HG03097 (cell line): ENCODE results near the gene HELZ2.

ENCODE experiments used
- ATAC-seq: cut with Tn5 transposase; IDR thresholded peaks from one replicate; pipeline ENCODE4 v1.9.1; 2021; ENCODE audit not compliant: unreplicated experiment, low FRiP score

The HELZ2 gene

DNA sequence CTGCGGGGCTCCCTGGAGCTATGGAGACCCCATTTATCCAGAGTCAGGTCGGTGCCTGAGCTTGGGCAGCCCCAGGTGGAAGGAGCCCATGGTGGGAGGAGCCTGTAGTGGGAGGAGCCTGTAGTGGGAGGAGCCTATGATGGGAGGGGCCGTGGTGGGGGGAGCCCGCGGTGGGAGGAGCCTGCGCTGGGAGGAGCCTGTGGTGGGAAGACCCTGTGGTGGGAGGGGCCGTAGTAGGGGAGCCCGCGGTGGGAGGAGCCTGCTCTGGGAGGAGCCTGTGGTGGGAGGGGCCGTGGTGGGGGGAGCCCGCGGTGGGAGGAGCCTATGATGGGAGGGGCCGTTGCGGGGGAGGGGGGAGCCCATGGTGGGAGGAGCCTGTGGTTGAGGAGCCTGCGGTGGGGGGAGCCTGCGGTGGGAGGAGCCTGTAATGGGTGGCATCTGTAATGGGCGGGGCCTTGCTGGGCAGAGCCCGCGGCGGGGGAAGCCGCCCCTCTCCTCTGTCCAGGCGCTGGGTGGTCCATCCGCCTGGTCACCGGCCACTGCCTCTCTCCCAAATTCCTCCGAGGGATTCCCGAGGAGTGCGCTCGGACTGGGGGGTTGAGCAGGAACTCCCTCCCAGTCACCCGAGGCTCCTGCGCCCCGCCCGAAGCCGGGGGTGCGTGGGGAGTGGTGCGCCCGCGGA is 20.6 kb downstream of the HELZ2 start:
- ATAC-seq = no peak

DNA sequence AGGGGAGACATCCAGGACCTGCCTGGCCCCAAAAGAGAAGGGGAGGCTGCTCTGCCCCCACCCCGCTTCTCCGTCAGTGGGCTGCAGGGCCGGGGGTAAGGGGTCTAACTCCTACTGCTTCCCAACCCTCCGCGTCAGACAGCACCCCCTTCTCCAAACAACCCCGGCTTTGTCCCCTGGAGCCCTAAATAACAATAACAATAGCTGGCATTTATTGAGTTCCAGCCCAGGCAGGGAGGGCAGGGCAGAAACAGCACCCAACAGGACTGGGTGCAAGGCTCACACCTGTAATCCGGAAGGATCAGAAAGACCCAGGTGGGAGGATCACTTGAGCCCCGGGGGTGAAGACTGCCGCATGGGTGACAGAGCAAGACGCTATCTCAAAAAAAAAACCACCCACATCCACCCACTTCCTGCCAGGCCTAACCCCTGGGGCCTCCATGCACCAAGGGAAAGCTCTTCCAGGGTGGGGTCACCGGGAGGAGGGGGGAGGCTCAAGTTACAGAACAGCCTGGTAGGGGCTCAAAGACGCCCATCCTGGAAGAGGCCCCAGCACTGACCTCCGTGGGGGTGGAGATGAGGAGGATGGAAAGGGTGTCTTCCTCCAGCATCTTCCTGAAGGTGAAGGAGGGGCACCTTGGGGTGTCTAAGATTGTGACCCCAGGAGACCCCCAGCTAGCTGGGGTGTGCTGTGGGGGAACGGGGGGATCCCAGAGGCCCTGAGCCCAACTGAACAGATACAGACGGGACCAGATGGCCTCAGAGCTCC is 21.4 kb downstream of the HELZ2 start:
- no peak for ATAC-seq

DNA sequence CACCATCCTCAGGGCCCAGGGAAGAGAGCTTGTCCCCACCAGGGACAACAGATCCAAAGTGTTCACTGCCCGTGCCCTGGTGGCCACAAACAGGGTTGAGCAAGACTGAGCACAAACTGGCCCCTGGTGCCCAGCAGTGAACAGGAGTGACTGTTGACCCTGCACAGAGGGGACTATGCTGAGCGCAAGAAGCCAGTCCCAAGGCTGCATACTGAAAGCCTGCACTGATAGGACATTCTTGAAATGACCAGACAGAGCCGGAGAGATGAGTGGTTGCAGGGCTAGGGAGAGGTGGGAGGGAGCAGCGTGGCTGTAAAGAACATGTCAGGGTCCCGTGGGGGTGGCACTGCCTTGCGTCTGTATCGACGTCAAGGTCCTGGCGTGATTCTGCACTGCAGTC is 23.0 kb downstream of the HELZ2 start:
- no peak for ATAC-seq

DNA sequence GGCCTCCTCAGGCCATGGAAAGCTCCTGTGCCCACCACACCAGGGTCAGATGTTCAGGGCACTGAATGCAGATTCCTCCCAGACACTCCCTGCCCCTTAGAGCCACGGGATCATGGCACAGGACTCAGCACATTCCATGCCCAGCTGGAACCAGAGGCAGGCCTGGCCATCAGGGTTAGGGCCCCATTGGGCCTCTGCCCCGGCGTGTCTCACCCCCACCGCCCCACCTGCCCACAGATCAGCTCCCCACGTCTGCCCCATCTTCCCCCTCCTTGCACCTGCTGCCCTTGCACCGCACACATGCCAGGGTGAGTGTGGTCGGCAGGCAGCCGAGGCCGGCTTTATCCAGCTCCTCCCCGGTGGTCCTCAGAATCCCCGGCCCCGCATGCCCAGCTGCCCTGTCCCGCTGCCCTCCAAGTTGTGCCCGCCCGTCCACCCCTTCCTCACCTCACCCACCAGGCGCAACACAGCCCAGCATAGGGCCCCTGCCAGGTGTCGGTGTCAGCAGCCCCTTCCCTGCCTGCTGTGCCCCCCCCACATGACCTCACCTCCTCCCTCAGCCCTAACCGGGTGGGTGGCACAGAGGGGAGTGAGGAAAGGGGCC is 24.3 kb downstream of the HELZ2 start:
- no peak for ATAC-seq

DNA sequence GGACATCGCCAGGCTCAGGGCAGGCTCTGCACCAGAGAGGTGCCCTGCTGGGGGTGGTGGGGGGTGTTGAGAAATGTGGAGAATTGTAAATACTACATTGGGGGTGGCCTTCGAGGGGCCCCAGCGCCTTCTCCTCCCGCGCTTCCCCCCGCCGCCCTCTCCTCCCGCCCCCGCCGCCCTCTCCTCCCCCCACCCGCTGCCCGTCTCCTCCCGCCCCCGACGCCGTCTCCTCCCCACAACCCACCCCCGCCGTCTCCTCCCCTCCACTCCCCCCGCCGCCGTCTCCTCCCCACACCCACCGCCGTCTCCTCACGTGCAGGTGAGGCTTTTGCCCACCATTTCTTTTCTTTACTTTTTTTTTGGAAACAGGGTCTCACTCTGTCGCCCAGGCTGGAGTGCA is 25.0 kb downstream of the HELZ2 start:
- no peak for ATAC-seq

DNA sequence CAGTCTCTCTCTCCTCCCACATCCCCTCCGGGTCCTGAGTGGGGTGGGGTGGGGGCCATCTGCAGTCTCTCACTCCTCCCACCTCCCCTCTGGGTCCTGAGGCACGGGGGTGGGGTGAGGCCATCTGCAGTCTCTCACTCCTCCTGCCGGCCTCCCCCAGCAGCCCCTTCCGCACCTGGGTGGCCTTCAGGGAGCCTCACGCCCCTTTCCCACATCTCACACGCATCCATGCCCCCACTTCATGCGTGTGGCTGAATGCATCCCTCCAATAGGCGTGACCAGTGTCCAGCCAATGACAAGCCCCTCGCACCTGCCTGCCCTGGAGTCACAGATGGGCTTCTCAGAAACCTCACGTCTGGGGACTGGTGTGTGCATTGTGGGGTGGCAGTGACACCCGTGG is 25.5 kb downstream of the HELZ2 start:
- no peak for ATAC-seq

DNA sequence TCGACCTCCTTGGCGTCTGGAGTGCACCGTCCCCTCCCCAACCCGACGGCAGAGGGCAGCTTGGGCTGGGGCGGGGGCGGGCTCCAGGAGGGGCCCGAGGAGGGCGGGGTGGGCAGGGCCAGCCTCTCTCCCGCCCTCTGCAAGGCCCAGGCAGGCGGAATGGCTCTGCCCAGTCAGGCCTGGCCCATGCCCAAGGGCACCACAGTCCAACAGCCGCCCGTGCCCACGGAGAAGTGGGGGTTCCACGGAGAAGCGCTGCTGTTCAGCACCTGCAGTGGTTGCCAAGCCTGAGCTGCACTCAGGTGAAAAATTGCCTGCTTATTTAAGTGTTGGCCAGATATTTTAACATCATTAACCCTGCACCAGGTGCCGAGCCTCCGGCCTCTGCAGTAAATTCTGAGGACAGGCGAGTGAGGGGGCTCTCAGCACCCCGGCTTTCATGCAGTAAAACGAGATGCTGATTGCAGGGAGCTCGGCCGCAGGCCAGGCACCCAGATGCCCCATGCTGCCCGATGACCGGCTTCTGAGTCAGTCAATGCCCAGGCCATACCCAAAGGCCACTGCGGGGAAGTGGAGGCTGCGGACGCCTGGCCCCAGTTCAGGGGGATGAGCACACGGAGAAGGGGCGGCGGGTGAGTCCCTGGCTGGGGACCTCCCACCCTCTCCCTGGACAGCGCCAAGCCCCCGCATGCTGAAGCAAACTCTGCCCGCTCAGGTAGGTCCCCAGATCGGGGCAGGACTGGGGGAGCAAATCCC is 26.1 kb downstream of the HELZ2 start, which contains the start of gene SRMS:
TSS of gene SRMS (minus strand) at position 25 of the 756 bp plus-strand sequence. CDS start 286 bp downstream, outside the sequence.
- ATAC-seq = no peak

DNA sequence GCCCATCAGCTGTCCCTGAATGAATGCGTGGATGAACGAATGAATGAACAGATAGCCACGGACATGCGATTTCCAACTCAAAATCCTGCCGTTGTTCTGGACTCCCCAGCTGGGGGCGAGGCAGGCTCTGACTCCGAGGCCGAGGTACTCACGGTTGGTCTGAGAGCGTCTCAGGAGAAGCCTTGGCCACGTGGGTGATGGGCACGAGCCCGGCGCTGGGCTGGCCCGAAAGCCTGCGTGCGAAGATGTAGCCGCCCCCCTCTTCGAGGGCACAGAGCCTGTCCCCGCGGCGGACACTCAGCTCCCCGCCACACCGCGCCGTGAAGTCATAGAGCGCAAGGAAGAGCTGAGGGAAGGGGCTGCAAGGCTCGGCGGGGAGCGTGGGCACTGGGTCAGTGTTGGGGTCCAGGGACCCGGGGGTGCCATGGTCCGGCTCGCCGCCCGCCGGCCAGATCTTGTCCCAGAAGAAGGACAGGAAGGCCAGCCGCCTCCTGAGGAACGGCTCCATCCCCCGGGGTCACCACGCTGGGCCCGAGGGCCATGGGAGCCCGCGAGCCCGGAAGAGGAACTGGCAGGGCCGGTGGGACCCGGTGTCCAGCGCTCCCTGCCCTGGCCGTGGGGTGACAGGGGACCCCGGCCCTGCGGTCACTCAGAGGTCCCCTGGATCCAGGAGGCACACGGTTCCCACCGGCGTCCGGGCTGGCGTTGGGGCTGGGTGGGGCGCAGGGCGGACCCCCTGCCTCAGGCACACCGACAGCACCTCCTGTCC is 26.9 kb downstream of the HELZ2 start:
- no peak for ATAC-seq

DNA sequence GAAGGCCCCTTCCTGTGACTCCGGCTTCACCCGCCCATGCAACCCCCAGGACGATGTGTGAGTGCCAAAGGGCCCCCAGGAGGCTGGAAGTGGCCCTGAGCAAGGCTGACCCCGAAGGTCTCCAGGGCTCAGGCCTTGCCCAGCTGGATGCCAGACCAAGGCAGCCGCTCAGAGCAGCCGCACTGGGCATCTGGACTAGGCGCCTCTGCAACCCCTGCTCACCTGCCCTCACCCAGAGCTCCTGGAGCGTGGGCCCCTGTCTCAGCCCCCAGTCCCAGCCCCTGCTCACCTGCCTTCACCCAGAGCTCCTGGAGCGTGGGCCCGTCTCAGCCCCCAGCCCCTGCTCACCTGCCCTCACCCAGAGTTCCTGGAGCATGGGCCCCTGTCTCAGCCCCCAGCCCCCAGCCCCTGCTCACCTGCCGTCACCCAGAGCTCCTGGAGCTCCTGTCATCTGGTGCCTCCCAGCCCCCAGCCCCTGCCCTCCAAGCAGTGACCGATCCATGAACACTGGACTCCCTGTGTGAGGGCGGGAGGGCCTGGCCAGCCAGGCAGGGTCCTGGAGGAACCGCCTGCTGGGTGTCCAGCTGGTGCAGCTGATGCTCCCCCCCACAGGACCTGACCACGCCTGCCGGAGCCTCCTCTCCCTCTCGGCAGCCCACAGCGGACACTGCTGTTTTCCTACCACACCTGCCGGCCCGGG is 27.6 kb downstream of the HELZ2 start:
- no peak for ATAC-seq

DNA sequence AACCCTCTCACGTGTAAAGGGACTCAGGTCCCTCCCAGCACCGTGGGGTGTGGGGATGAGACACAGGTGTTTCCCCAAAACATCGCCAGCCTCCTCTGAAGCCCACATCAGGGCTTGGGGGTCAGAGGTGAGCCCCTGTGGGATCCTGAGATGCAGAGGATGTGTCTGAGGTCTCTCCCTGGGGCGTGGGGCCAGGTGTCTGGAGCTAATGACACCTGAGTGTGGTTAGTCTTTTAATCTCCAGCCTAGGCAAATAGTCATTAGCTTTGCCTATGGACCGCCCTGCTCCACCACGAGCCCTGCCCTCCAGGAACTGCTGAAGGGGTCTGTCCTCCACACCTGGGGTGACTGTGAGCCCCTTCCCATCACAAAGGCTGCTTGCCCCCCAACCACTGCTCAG is 28.2 kb downstream of the HELZ2 start:
- no peak for ATAC-seq

DNA sequence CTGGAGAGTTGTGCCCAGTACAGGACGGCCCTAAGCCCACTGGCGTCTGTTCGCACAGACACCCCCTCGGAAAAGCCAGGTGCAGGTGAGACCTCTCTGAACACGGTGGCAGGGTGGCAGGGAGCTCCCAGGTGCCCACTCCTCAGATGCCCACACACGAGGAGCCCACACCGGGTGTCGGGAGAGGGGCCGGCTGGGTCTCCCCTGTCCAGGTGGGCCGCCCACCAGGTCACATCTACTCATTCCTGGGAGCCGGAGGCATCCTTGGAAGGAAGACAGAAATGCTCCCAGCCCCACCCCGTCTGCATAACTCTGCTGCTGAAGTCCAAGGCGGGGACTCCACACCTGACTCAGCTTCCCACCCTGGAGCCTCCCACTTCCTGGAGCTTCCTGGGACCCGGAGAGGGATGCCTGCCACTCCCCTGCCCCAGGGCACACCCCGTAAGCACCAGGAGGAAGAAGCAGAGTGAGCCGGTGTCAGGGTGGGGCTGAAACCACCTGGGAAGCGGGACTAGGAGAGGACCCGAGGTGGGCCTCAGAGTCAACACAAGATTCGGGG is 29.0 kb downstream of the HELZ2 start:
- ATAC-seq = no peak

DNA sequence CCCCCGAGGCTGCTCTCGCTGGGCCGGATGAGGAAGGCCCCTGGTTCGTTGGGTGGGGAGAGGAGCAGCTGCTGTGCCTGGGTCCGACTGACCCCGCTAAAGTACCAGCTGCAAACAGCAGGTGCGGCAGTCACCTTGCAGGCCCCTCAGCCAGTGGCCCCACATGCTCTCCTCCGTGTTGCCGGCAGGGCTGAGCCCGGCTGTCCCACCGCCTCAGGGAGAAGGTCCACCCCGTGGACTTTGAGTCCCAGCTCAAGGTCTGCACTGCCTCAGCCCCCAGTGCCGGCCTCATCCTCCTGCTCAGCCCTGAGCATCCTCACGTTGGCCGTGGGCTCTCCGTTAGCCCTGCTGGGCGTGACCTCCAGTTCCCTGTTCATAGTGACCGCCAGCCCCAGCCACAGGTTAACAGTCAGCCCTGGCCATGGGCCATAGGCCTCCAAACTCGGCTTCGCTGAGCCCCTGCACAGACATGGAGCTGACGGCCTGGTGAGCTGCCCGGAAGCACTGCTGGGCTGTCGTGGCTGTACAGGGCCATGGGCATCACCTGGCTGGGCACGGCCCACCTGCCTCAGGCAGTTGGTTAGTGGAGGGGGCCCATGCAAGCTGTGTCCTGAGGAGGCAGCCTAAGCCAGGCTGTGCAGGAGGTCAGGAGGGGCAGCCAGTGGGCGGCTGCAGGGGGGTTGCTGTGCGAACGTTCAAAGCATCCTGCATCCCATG is 29.6 kb downstream of the HELZ2 start:
- no peak for ATAC-seq

DNA sequence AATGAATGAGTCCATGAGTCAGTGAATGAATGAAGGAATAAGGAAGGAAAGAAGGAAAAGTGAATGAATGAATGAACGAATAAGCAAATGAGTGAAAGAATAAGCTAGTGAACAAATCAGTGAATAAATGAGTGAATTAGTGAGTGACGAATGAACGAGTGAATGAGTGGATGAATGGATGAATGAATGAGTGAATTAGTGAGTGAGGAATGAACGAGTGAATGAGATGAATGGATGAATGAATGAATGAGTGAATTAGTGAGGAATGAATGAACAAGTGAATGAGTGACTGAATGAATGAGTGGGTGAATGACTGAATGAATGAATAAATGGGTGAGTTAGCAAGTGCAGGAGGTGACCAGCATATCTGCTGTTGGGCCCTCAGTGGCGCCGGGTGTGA is 30.3 kb downstream of the HELZ2 start:
- ATAC-seq = no peak

DNA sequence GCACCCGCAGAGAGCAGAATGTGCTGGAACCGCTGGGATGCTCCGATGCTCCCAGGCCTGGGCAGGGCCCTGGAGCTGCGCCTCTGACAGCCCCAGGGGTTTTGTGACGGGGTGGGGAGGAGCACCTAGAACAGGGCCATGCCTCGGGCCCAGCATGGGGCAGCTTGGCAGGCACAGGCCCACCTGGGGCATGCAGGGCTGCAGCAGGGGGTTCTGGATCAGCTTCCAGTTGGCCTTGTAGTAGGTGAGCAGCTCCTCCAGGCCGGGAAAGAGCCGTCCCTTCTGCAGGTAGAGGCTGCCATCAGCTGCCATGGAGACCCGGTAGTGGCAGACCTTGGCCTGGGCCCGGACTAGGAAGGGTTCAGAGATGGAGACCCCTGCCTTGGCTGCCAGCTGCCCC is 30.9 kb downstream of the HELZ2 start:
- no peak for ATAC-seq

DNA sequence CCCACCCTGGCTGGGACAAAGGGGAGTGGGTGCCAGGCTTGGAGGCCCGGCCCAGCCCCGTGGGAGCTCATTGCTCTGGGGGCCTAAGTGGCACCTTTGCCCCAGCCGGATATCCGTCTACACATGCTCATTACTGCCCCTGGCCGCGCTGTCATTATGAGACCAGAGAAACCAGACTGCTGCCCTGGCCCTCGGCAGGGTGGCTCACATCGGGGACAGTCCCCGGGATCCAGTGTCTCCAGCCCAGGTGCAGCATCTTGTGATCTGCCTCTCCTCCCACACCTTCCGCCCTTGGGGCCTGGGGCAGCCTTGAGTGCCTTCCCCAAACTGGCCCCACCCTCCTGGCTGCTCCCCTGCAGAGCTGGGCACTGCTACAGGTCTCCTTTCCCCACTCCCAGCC is 31.3 kb downstream of the HELZ2 start:
- no peak for ATAC-seq

DNA sequence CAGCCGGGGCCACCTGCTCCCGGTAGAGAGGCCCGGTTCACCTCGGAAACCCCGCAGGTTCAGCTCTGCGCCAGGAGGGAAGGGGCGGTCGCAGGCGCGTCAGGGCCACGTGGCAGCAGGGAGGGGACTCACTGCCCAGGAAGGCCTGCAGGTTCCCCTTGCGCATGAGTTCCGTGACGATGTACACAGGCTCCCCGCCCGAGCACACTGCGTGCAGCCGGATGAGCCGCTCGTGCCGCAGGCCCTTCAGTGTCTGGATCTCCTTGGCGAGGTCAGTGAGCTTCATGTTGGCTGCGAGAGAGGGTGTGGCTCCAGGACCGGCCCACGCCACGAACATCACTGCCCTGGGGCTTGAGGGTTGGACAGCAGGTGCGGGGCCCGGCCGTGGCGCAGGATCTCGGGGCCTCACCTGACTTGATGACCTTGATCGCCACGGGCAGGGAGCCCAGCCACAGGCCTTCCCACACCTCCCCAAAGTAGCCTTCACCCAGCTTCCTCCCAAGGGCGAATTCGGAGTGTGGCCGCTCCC is 31.9 kb downstream of the HELZ2 start:
- no peak for ATAC-seq

DNA sequence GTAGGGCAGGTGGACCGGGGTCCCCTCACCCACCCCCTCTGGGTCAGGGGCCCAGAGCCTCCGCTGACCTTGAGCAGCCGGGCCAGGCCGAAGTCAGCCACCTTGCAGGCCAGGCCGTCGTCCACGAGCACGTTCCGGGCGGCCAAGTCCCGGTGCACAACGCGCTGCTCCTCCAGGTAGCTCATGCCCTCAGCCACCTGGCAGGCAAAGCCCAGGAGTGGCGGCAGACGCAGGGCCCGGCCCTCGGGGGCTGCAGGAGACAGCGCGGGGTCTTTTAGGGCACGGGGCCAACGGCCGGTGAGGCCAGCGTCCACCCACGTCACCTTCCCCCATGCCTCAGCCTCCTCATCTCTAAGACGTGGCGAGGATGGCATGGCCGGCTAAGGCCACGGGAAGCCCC is 32.7 kb downstream of the HELZ2 start:
- ATAC-seq = no peak

DNA sequence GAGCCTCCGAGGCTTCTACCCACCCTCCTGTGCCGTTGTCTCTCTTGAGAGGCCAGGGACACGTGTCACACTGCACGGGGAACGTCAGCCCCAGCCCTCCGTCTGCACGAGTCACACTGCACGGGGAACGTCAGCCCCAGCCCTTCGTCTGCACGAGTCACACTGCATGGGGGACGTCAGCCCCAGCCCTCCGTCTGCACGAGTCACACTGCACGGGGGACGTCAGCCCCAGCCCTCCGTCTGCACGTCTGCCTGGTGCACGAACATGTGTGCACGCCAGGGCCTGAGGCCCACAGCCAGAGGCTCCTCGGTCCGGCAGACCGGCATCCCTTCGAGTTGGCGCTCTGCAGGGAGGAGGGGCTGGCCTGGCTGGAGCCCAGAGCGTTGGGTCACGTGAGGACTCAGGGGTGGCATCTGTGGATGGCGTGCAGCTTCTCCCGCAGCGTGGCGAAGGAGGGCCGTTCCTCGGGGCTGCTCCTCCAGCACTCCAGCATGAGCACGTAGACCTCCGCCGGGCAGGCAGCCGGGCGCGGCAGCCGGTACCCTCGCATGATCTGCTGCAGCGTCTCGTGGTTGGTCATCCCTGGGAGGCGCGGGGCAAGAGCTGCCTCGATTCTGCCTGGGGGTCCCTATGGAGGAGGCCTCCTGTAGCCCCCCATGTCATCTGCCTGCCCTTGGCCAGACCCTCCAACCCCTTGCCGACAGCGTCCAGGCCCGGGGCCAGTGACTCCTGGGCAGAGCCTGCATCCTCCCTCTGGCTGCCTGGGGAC is 33.4 kb downstream of the HELZ2 start:
- ATAC-seq = no peak
